Thoracic aorta (tissue), 2 donors: ENCODE measurements around the gene NFIC. TPM values are rescaled to one million over a fixed set of nuclear protein-coding genes. Genes with fewer than 3 reads are reported as not detected.

ENCODE experiments used
- ATAC-seq: fragments of 150-250 bp; one replicate; pipeline ENCODE4 v1.8.0; 2017; ENCODE audit warnings: low read depth; ENCODE audit not compliant: insufficient number of reproducible peaks, low FRiP score
- DNase-seq: peaks from one replicate; pipeline ENCODE4 v3.0.0-alpha.2; 2020; ENCODE audit warnings: low spot score
- H3K27ac ChIP-seq, 2 donors: fragments of 200-600 bp; sonication (generic); 1 replicate in 1 of 2; 2 replicates in 1 of 2; pipeline ENCODE4 v1.5.1; 2016; ENCODE audit warnings: mild to moderate bottlenecking in 2 of 2, moderate library complexity in 2 of 2
- H3K27me3 ChIP-seq: fragments of 200-600 bp; sonication (generic); replicated peaks from 2 replicates; pipeline ENCODE4 v1.6.0; 2016; ENCODE audit warnings: mild to moderate bottlenecking; ENCODE audit not compliant: insufficient read depth
- H3K36me3 ChIP-seq: fragments of 200-600 bp; sonication (generic); one replicate; pipeline ENCODE4 v1.5.1; 2016
- H3K4me1 ChIP-seq, 2 donors: fragments of 200-600 bp; sonication (generic); 1 replicate in 1 of 2; 2 replicates in 1 of 2; pipeline versions ENCODE4 v1.5.1 to v1.6.0; 2016; ENCODE audit warnings: low read depth in 2 of 2, mild to moderate bottlenecking in 1 of 2; ENCODE audit not compliant: control insufficient read depth in 1 of 2
- H3K4me3 ChIP-seq: fragments of 200-600 bp; sonication (generic); 2 replicates; pipeline ENCODE4 v1.5.1; 2016; ENCODE audit warnings: mild to moderate bottlenecking
- H3K9me3 ChIP-seq: fragments of 200-600 bp; sonication (generic); 2 replicates; pipeline ENCODE4 v1.5.1; 2016
- CTCF ChIP-seq: fragments of 200-600 bp; sonication (generic); IDR thresholded peaks from one replicate; pipeline ENCODE4 v1.5.1; 2019; ENCODE audit warnings: antibody characterized with exemption
- total RNA-seq, 2 donors: library from RNA; depleted of rRNA; stranded (reverse); fragments of >200 nt; gene quantifications; one replicate each; pipeline versions ENCODE4 v1.1.0 to v1.2.3, GENCODE V29; 2016

NFIC gene
- total RNA-seq, 2 donors from 2014 or later, result 178 to 203 TPM

GRCh38 chr19:3491396-3492119 lies 125.2 kb downstream of the NFIC start:
- no peaks in the 10 kb centered on the region for H3K9me3 ChIP-seq
- no peak for DNase-seq
- H3K27me3 ChIP-seq, result no peaks in the 10 kb centered on the region
- TF ChIP-seq CTCF, result no peak
- H3K4me1 ChIP-seq, result no peaks in the 10 kb centered on the region
- peaks cover 23% of the 10 kb centered on the region for H3K36me3 ChIP-seq
- no peak overlapping the region for H3K27ac ChIP-seq
- no peak overlapping the region for H3K4me3 ChIP-seq
- no peak for ATAC-seq

GRCh38 chr19:3492131-3492839 lies 125.9 kb downstream of the NFIC start:
- no peak for DNase-seq
- H3K27ac ChIP-seq, result no peak overlapping the region
- no peaks in the 10 kb centered on the region for H3K9me3 ChIP-seq
- ATAC-seq, result no peak
- H3K36me3 ChIP-seq, result peaks cover 23% of the 10 kb centered on the region
- no peak for TF ChIP-seq CTCF
- H3K27me3 ChIP-seq, result no peaks in the 10 kb centered on the region
- no peaks in the 10 kb centered on the region for H3K4me1 ChIP-seq
- H3K4me3 ChIP-seq, result no peak overlapping the region

GRCh38 chr19:3492919-3493318 lies 126.5 kb downstream of the NFIC start:
- TF ChIP-seq CTCF, result no peak
- no peaks in the 10 kb centered on the region for H3K27me3 ChIP-seq
- no peaks in the 10 kb centered on the region for H3K9me3 ChIP-seq
- H3K27ac ChIP-seq, result no peak overlapping the region
- DNase-seq (no peak), ATAC-seq (no peak)
- no peaks in the 10 kb centered on the region for H3K4me1 ChIP-seq
- H3K4me3 ChIP-seq, result no peak overlapping the region
- peaks cover 23% of the 10 kb centered on the region for H3K36me3 ChIP-seq

- Histone ChIP-seq H3K27ac (no peak overlapping the region), H3K4me3 (no peak overlapping the region), H3K27me3 (no peaks in the 10 kb centered on the region), H3K9me3 (no peaks in the 10 kb centered on the region), H3K4me1 (no peaks in the 10 kb centered on the region), H3K36me3 (peaks cover 23% of the 10 kb centered on the region)
- ATAC-seq (no peak), DNase-seq (no peak)
- no peak for TF ChIP-seq CTCF
Observed at GRCh38 chr19:3493651-3494050, 127.3 kb downstream of the NFIC start.

DNA sequence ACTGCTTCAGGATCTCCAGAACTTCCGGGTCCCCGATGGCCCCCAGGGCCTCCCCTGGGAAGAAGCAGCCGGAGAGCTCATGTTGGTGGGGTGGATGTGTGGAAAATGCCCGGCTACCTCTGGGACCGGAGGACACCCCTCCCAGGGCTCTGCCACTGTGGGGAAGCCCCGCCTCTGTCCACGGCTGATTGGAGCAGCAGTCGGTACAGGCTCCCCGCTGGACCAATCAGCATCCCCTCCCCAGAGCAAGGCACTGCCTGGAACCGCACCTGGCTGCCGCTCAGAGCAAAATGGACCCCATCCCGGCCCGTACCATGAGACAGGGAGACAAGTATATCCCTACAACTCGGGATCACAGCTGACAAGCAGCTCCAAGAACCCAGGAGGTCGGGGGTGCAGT lies 127.7 kb downstream of the NFIC start:
- no peaks in the 10 kb centered on the region for H3K9me3 ChIP-seq
- ATAC-seq (no peak), DNase-seq (no peak)
- peaks cover 0 to under 1% of the 10 kb centered on the region in 2 donors for H3K4me1 ChIP-seq
- no peaks in the 10 kb centered on the region for H3K27me3 ChIP-seq
- H3K36me3 ChIP-seq, result peaks cover 23% of the 10 kb centered on the region
- no peak for TF ChIP-seq CTCF
- no peak overlapping the region for H3K4me3 ChIP-seq
- H3K27ac ChIP-seq, result no peak overlapping the region
